Activated CD8-positive, alpha-beta T cell treated with anti-CD3 and anti-CD28 coated beads, Interleukin-2, amount 10 ng/mL, durations not matched to agents 7 days and 5 days (primary cell): ENCODE measurements around the gene FRYL. TPM values are rescaled to one million over a fixed set of nuclear protein-coding genes. Genes with fewer than 3 reads are reported as not detected.
"Not testable (repeated sequence)": the region's sequence is repeated elsewhere in the genome, so short reads cannot be mapped to it uniquely, and the experiment has no call there.

Source experiments
- ATAC-seq: fragments of 150-1000 bp; cut with Tn5 transposase; one replicate; pipeline ENCODE4 v1.10.0; 2021; ENCODE audit warnings: moderate library complexity
- CTCF ChIA-PET: fragments of 350-600 bp; sonication (Branson Sonifier 250); formaldehyde crosslinking; loops from one replicate; lab custom pipeline; 2021; ENCODE audit warnings: antibody characterized with exemption; lab: Charles Lee
- POLR2A ChIA-PET: fragments of 350-600 bp; sonication (Branson Sonifier 250); formaldehyde crosslinking; loops from one replicate; lab custom pipeline; 2021; ENCODE audit warnings: antibody characterized with exemption; lab: Charles Lee
- DNase-seq: peaks from one replicate; pipeline ENCODE4 v3.0.0-alpha.2; 2020
- H3K27ac Mint-ChIP-seq: one replicate; pipeline ENCODE4 v1.8.0; 2021; ENCODE audit warnings: mild to moderate bottlenecking, mixed read lengths
- H3K27me3 Mint-ChIP-seq: one replicate; pipeline ENCODE4 v1.8.0; 2021; ENCODE audit warnings: low read depth, mixed read lengths
- H3K36me3 Mint-ChIP-seq: one replicate; pipeline ENCODE4 v1.8.0; 2021; ENCODE audit warnings: low read depth, mixed read lengths
- H3K4me1 Mint-ChIP-seq: one replicate; pipeline ENCODE4 v1.8.0; 2021; ENCODE audit warnings: low read depth, mixed read lengths
- H3K4me3 Mint-ChIP-seq: one replicate; pipeline ENCODE4 v1.8.0; 2021; ENCODE audit warnings: mild to moderate bottlenecking, mixed read lengths
- H3K9me3 Mint-ChIP-seq: one replicate; pipeline ENCODE4 v1.8.0; 2022; ENCODE audit warnings: mixed read lengths; ENCODE audit not compliant: insufficient read depth
- total RNA-seq, 2 experiments: library from RNA; stranded (reverse); gene quantifications; one replicate each; pipeline ENCODE4 v1.2.3, GENCODE V29; 2021

The FRYL gene
- total RNA-seq, 2 experiments from 2014 or later, result 98.5 to 107 TPM

DNA sequence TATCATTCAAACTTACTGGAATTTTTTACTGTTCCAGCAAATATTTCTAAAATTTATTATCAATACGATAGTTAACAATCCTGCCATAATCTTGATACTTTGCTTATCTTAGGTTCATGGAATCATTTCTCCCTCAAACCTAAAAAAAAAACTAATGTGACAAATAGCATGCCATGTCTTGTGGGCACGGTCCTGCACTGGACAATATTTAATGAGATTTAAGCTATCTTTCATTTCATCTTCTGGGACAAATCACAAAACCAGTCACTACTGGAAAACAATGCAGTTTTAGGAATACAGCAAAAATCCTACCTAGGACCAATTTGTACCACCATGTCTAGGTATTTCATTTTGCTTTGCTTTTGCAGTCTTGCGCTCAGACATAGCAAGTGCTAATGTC, 93.7 kb downstream of the FRYL start:
- Mint-ChIP-seq H3K4me1 (peaks cover 15% of the 10 kb centered on the region), H3K27me3 (no peaks in the 10 kb centered on the region), H3K4me3 (no peak overlapping the region), H3K27ac (no peak overlapping the region), H3K9me3 (no peaks in the 10 kb centered on the region), H3K36me3 (peaks cover 12% of the 10 kb centered on the region)
- ChIA-PET POLR2A (no interaction called here), CTCF (no interaction called here)
- no peak for ATAC-seq
- DNase-seq, result no peak

DNA sequence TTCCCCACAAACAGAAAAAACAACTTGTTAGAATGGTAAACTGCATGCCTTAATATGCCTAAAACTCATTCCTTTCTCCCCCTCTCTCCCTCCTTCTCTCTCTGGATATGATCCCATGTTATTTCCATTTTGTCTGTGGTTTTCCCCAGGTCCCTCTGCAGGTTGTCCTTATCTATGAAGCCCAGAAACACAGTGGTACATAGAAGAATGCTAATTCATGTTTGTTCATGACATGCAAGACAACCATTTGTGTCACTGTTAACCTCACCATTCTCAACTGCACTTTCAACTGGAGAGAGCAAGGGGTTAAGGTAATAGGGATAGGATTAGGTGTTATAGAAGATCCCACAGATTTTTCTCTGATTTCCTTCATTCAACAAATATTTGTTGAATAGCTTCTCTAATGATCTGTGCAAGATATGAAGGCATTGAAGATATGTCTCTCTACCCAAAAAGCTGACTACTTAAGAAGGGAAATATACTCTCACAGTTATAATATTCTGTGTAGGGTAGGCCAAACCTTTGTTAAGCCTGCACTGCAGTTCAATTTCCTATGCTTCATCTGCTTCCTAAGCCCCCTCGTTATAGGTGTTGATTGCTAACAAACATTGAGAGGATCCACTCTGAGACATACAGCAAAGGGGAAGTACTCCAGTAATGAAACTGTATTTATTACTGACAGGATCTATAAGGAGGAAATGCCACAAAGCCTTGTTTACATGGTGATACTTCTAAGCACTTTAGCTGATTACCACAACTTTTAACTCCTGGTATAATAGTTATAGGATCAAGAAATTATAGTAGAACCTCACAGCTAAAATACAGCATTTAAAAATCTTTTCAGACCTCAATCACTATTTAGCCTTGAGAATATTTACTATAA, 96.1 kb downstream of the FRYL start:
- Mint-ChIP-seq H3K4me3 (no peak overlapping the region), H3K9me3 (no peaks in the 10 kb centered on the region), H3K27me3 (no peaks in the 10 kb centered on the region), H3K36me3 (peaks cover 12% of the 10 kb centered on the region), H3K4me1 (peaks cover 19% of the 10 kb centered on the region), H3K27ac (no peak overlapping the region)
- no peak for DNase-seq
- ChIA-PET POLR2A (no interaction called here), CTCF (interaction anchor here (1.0 kb wide), 1 partner anchor 16 kb away, joined by 3 read pairs; no protein-coding TSS in a partner anchor)
- ATAC-seq, result no peak

DNA sequence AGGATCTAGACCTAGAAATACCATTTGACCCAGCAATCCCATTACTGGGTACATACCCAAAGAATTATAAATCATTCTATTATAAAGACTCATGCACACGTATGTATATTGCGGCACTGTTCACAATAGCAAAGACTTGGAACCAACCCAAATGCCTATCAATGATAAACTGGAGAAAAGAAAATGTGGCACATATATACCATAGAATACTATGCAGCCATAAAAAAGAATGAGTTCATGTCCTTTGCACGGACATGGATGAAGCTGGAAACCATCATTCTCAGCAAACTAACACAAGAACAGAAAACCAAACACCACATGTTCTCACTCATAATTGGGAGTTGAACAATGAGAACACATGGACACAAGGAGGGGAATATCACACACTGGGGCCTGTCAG, 97.2 kb downstream of the FRYL start:
- H3K4me3 Mint-ChIP-seq, H3K9me3 Mint-ChIP-seq, POLR2A ChIA-PET, H3K27me3 Mint-ChIP-seq, ATAC-seq, H3K27ac Mint-ChIP-seq, DNase-seq: not testable (repeated sequence)
- Mint-ChIP-seq H3K36me3 (peaks cover 12% of the 10 kb centered on the region), H3K4me1 (peaks cover 19% of the 10 kb centered on the region)
- CTCF ChIA-PET, result interaction anchor here (0.7 kb wide), 1 partner anchor 18 kb away, joined by 3 read pairs; no protein-coding TSS in a partner anchor

DNA sequence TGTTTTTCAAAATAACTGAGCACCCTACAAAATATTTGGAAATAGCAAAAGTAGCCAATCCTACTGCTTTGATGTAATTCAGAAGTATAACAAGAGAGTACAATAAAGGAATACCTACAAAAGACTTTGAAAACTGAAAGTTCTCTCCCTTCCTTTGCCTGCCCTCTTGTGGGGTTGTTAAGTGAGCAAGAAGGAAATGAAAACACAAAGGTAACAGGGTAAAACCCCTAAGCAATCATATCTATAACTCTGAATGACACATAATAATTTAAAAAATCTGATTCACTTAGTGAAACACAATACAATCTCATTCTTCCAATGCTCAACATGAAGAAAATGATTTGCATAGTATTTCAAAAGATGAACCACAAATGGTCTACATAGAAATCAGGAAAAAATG, 98.2 kb downstream of the FRYL start:
- CTCF ChIA-PET, result interaction anchor here (0.7 to 3.2 kb wide), 4 partner anchors 17 to 103 kb away, joined by 3 to 22 read pairs (median 4); no protein-coding TSS in a partner anchor
- H3K4me3 Mint-ChIP-seq, result no peak overlapping the region
- DNase-seq, result peak; percentile 28

DNA sequence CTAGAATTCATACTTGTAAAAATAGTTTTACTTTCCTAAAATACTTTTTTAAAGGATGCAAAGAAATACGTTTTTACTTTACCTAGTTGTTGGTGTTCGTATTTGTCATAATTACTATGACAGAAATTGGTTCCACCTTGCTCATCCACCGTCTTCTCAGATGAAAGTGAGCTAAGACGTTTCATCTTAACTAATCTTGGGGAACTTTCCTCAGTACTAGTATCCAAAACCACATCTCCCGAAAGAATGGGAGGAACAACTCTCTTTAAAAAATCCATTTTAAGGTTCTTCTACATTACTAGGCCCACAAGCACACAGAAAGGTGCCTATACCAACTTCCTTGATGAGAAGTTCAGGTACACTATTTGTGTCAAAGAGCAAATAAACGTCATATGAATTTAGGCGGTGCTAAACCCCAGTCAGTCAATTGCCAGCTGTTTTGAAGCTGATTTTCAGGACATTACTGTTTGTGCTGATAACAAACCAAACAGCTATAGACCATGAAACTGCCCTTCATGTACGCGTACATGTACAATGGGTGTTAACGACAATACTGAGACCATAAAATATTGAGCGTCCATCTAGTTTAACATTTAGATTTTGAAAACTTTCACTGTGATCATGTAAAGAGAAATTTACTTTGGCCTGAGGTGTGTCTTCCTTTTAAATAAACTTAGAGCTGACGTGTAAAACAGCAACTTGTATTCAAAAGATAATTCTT, 99.1 kb downstream of the FRYL start:
- DNase-seq (no peak), ATAC-seq (no peak)
- Mint-ChIP-seq H3K4me1 (peaks cover 21% of the 10 kb centered on the region), H3K36me3 (peaks cover 16% of the 10 kb centered on the region), H3K4me3 (no peak overlapping the region), H3K9me3 (no peaks in the 10 kb centered on the region), H3K27ac (no peak overlapping the region), H3K27me3 (no peaks in the 10 kb centered on the region)
- ChIA-PET CTCF (interaction anchor here (1.1 to 3.2 kb wide), 4 partner anchors 13 to 102 kb away, joined by 3 to 22 read pairs (median 4); no protein-coding TSS in a partner anchor), POLR2A (no interaction called here)

More for the DNA sequence above, 98.2 kb downstream of the FRYL start:
- Mint-ChIP-seq H3K27me3 (no peaks in the 10 kb centered on the region), H3K9me3 (no peaks in the 10 kb centered on the region), H3K4me1 (peaks cover 19% of the 10 kb centered on the region), H3K36me3 (peaks cover 13% of the 10 kb centered on the region), H3K27ac (no peak overlapping the region)
- ATAC-seq, result no peak
- POLR2A ChIA-PET, result no interaction called here

DNA sequence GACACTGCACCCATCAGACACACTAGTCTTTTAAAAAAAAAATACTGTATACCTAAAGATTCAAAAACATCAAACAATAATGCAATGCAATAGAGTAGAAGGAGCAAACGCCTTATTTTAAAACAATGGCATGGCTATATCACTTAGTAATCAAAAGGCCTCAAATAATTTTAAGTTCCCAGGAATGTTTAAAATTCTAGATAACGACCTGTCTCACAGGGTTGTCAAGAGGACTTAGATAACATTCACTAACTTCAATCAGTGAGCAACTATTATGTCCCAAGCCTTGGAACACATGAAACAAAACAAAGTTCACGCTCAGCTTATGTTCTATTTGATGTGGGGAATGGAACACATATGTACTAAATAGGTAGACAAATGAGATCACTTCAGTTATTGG, 106.5 kb downstream of the FRYL start:
- Mint-ChIP-seq H3K27me3 (no peaks in the 10 kb centered on the region), H3K36me3 (peaks cover 27% of the 10 kb centered on the region), H3K27ac (no peak overlapping the region), H3K4me1 (peaks cover 5% of the 10 kb centered on the region), H3K4me3 (no peak overlapping the region), H3K9me3 (peaks cover 6% of the 10 kb centered on the region)
- ATAC-seq (no peak), DNase-seq (no peak)
- ChIA-PET POLR2A (no interaction called here), CTCF (no interaction called here)

DNA sequence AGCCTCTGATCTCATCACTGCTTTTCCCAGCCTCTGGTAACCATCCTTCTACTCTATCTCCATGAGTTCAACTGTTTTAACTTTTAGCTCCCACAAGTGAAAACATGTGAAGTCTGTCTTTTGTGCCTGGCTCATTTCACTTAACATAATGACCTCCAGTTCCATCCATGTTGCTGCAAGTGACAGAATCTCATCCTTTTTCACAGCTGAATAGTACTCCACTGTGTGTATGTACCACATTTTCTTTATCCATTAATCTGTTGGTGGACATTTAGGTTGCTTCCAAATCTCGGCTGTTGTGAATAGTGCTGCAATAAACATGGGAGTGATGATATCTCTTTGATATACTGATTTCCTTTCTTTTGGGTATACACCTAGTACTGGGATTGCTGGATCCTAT, 109.5 kb downstream of the FRYL start:
- Mint-ChIP-seq H3K4me1 (peaks cover 13% of the 10 kb centered on the region), H3K27ac (no peak overlapping the region), H3K27me3 (no peaks in the 10 kb centered on the region), H3K36me3 (peaks cover 20% of the 10 kb centered on the region), H3K4me3 (no peak overlapping the region), H3K9me3 (peaks cover 6% of the 10 kb centered on the region)
- ChIA-PET CTCF (no interaction called here), POLR2A (no interaction called here)
- DNase-seq (no peak), ATAC-seq (no peak)

DNA sequence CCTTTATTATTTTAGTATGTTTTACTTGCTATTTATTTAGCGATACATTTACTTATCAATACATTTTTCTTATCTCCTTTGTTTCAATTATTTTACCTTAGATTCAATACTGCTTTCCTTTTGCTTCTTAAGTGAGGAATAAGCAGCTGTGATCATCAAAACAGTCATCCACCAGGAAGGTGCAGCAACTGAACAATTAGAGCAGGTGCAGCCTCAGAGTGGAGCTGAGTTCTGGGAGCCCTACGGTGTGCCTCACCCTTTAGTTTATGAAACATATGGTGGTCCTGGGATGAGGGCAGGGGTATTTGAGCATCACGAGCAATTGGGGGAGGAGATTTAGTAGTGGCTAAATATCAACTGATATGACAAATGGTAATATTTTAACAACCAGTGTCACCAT, 111.0 kb downstream of the FRYL start:
- Mint-ChIP-seq H3K27me3 (no peaks in the 10 kb centered on the region), H3K4me3 (no peak overlapping the region), H3K27ac (no peak overlapping the region), H3K9me3 (peaks cover 6% of the 10 kb centered on the region), H3K36me3 (peaks cover 17% of the 10 kb centered on the region), H3K4me1 (peaks cover 15% of the 10 kb centered on the region)
- CTCF ChIA-PET, result no interaction called here
- DNase-seq (no peak), ATAC-seq (no peak)
- POLR2A ChIA-PET, result no interaction called here

DNA sequence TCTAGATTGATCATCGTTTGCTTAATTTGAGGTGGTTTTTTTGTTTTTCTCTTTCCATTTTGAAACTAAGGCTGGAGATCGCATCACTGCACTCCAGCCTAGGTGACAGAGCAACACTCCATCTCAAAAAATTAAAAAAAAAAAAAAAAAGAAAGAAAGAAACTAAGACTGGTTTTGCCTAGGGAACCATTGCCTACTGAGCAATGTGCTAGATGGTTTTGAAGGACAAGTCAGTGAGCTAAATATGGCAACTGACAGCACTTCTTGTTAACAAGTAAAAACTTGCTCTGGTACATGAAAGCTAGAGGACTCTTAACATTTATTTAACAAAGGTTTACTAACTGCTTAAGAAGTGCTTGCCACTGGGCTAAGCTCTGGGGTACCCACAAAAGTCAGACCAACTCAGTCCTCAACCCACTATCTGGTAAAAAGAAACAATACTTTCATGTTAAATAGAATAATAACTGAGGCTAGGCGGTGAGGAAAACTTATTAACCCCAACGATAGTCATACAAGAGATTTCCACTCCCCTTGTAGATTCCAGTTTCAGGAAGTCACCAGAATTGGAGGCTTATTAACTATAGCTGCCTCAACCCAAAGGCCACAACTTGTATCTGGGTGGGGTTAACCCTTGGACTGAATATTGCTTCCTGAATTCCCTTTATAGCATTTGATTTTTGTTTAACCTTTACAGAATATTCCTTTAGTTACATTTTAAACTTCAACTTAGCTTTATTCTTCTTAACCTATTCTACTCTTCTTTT, 111.6 kb downstream of the FRYL start:
- H3K27me3 Mint-ChIP-seq, result no peaks in the 10 kb centered on the region
- CTCF ChIA-PET, result interaction anchor here (1.0 kb wide), 1 partner anchor 13 kb away, joined by 3 read pairs; no protein-coding TSS in a partner anchor
- H3K27ac Mint-ChIP-seq, result no peak overlapping the region

DNA sequence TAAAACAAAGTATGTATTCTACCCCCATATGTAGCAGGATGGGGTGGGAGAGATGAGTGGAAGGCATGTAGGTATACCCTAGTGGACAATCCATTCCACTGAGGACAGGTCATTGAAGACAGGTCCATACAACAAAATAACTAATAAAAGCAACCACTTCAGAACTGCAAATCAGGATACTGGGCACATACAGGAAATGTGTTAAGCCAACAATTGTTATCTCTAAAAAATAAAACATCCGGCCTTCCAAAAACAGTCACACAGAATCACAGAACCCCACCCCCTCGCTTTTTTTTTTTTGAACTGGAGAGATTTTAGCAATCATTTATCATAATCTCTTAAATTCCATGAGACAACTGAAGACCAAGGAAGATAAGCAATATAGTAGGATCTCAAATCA, 112.9 kb downstream of the FRYL start:
- ATAC-seq (no peak), DNase-seq (no peak)
- Mint-ChIP-seq H3K4me3 (no peak overlapping the region), H3K4me1 (peaks cover 18% of the 10 kb centered on the region), H3K27me3 (no peaks in the 10 kb centered on the region), H3K27ac (peak overlapping the region; percentile 24), H3K36me3 (peaks cover 26% of the 10 kb centered on the region), H3K9me3 (peaks cover 10% of the 10 kb centered on the region)
- ChIA-PET CTCF (no interaction called here), POLR2A (no interaction called here)

More for the DNA sequence above, 111.6 kb downstream of the FRYL start:
- H3K4me3 Mint-ChIP-seq, result no peak overlapping the region
- peaks cover 15% of the 10 kb centered on the region for H3K4me1 Mint-ChIP-seq
- POLR2A ChIA-PET, result no interaction called here
- DNase-seq, result no peak
- ATAC-seq, result no peak
- peaks cover 22% of the 10 kb centered on the region for H3K36me3 Mint-ChIP-seq
- H3K9me3 Mint-ChIP-seq, result peaks cover 6% of the 10 kb centered on the region

DNA sequence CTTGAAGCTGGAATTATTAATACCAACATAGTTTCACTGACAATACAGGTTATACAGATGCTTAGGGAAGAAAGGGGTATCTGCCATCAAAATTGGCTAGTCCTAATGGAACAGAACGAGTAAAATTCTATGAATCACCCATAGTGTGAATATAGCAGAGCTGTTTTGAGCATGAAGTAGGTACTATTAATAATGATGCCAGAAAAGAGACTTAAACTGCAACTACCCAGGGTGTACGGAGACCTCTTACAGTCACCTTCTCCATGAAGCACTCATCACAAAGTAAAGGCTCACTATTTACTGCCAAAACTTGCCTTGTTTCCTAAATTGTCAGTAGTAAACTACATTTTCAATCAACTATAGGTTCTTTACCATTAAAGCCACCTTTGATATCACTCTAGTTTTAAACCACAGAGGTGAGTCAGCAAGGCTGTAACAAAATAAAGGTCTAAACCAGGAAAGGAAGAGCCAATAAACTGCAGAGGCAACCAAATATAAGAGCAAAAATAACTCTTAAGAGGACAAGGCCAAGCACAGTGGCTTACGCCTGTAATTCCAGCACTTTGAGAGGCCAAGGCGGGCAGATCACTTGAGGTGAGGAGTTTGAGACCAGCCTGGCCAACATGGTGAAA, 114.4 kb downstream of the FRYL start:
- peaks cover 27% of the 10 kb centered on the region for H3K4me1 Mint-ChIP-seq
- peaks cover 22% of the 10 kb centered on the region for H3K36me3 Mint-ChIP-seq
- H3K9me3 Mint-ChIP-seq, result peaks cover 7% of the 10 kb centered on the region
- no peak for DNase-seq
- ChIA-PET POLR2A (interaction anchor here (1.1 kb wide), 1 partner anchor 68 kb away, joined by 3 read pairs; no protein-coding TSS in a partner anchor), CTCF (no interaction called here)
- H3K27me3 Mint-ChIP-seq, result no peaks in the 10 kb centered on the region
- no peak overlapping the region for H3K4me3 Mint-ChIP-seq
- no peak for ATAC-seq
- H3K27ac Mint-ChIP-seq, result no peak overlapping the region
